Measurements from ENCODE around the gene NOL9.

Gene NOL9

GRCh38 chr1:6535214-6535613 lies 19.1 kb downstream of the NOL9 start:
- Histone ChIP-seq H3K27ac (replicated peaks; ENCODE audit: low read length) (no peak overlapping the region), H3K36me3 (replicated peaks in 1 of 2; ENCODE audit: control insufficient read depth in 2 of 2, insufficient read depth in 2 of 2, low read length in 2 of 2) (peaks cover 26 to 77% of the 10 kb centered on the region in 2 donors), H3K79me1 (ENCODE audit: low read depth, low read length) (peaks cover 2% of the 10 kb centered on the region), H2BK15ac (ENCODE audit: low read length) (no peak overlapping the region), H3K18ac (ENCODE audit: low read length) (no peak overlapping the region), H2AFZ (ENCODE audit: low read length) (no peak overlapping the region), H4K91ac (ENCODE audit: low read depth, low read length, poor library complexity) (no peak overlapping the region), H2BK12ac (ENCODE audit: low read length) (no peak overlapping the region), H3K23ac (ENCODE audit: low read depth, low read length, poor library complexity) (no peak overlapping the region), H3K9ac (ENCODE audit: low read depth, low read length, poor library complexity) (no peak overlapping the region), H3K4me1 (ENCODE audit: control insufficient read depth in 2 of 2, insufficient read depth in 1 of 2, low read depth in 1 of 2, low read length in 2 of 2) (no peaks in the 10 kb centered on the region), H2BK5ac (ENCODE audit: low read length) (no peak overlapping the region), H2AK5ac (ENCODE audit: low read depth, low read length) (no peak overlapping the region), H3K14ac (ENCODE audit: low read length) (no peak overlapping the region), H3K4ac (ENCODE audit: low read length) (no peak overlapping the region), H3K27me3 (ENCODE audit: control insufficient read depth in 3 of 3, insufficient read depth in 3 of 3, low read depth in 1 of 3, low read length in 3 of 3) (no peaks in the 10 kb centered on the region), H3K9me3 (replicated peaks in 1 of 2; ENCODE audit: control insufficient read depth in 2 of 2, insufficient read depth in 1 of 2, low read depth in 1 of 2, low read length in 2 of 2) (peaks cover 0 to 2% of the 10 kb centered on the region in 2 donors), H3K4me3 (ENCODE audit: low read length in 2 of 2) (no peak overlapping the region), H2BK120ac (ENCODE audit: low read depth, low read length) (no peak overlapping the region), H3K4me2 (ENCODE audit: insufficient read depth, low read length, poor library complexity, severe bottlenecking) (no peak overlapping the region), H4K8ac (ENCODE audit: low read depth, low read length) (no peak overlapping the region)
- WGBS, 2 donors (ENCODE audit: extremely low coverage in 2 of 2, insufficient read length in 2 of 2, insufficient replicate concordance in 1 of 2): no CpG with 5 or more reads among the region's 4 CpGs
- DNase-seq (ENCODE audit: low spot score): no peak

DNA sequence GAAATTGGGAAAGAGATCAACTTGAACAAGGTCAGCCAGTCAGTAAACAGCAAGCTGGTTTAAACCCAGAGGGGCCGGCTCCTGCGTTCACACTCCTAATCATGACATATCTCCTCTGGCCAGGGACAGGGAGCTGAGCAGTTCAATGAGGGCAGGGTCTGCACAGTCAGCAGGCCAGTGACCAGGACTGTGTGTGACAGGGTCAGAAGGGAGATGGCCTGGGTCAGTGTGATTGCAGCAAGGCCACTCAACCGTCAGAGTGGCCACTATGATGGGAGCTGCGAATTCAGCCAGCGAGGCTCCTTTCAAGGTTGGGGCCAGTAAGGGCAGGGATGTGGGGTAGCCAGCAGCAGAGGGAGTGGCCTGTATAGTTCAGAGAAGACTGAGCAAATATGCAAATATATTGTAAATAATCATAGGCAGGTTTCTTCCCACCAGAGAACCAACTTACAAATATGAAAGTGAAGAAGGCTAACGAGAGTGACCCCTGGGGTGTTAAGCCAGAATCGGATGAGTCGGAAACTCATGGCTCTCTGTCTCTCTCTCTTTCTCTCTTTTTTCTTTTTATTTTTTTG lies 20.0 kb downstream of the NOL9 start:
- Histone ChIP-seq H4K8ac (ENCODE audit: low read depth, low read length) (no peak overlapping the region), H3K4me1 (ENCODE audit: control insufficient read depth in 2 of 2, insufficient read depth in 1 of 2, low read depth in 1 of 2, low read length in 2 of 2) (no peaks in the 10 kb centered on the region), H3K79me1 (ENCODE audit: low read depth, low read length) (peaks cover 2% of the 10 kb centered on the region), H3K27ac (replicated peaks; ENCODE audit: low read length) (no peak overlapping the region), H3K18ac (ENCODE audit: low read length) (no peak overlapping the region), H3K9me3 (replicated peaks in 1 of 2; ENCODE audit: control insufficient read depth in 2 of 2, insufficient read depth in 1 of 2, low read depth in 1 of 2, low read length in 2 of 2) (peaks cover 0 to 2% of the 10 kb centered on the region in 2 donors), H2BK120ac (ENCODE audit: low read depth, low read length) (no peak overlapping the region), H2BK5ac (ENCODE audit: low read length) (no peak overlapping the region), H4K91ac (ENCODE audit: low read depth, low read length, poor library complexity) (no peak overlapping the region), H3K4me2 (ENCODE audit: insufficient read depth, low read length, poor library complexity, severe bottlenecking) (no peak overlapping the region), H3K14ac (ENCODE audit: low read length) (no peak overlapping the region), H3K36me3 (replicated peaks in 1 of 2; ENCODE audit: control insufficient read depth in 2 of 2, insufficient read depth in 2 of 2, low read length in 2 of 2) (peaks cover 26 to 78% of the 10 kb centered on the region in 2 donors), H2BK12ac (ENCODE audit: low read length) (no peak overlapping the region), H3K4ac (ENCODE audit: low read length) (no peak overlapping the region), H3K9ac (ENCODE audit: low read depth, low read length, poor library complexity) (peak overlapping the region; percentile 32), H2BK15ac (ENCODE audit: low read length) (no peak overlapping the region), H3K4me3 (ENCODE audit: low read length in 2 of 2) (no peak overlapping the region), H2AK5ac (ENCODE audit: low read depth, low read length) (no peak overlapping the region), H2AFZ (ENCODE audit: low read length) (no peak overlapping the region), H3K23ac (ENCODE audit: low read depth, low read length, poor library complexity) (no peak overlapping the region), H3K27me3 (ENCODE audit: control insufficient read depth in 3 of 3, insufficient read depth in 3 of 3, low read depth in 1 of 3, low read length in 3 of 3) (no peaks in the 10 kb centered on the region)
- DNase-seq (ENCODE audit: low spot score): no peak
- WGBS, 2 donors (ENCODE audit: extremely low coverage in 2 of 2, insufficient read length in 2 of 2, insufficient replicate concordance in 1 of 2): no CpG with 5 or more reads among the region's 8 CpGs

- H3K9ac ChIP-seq (ENCODE audit: low read depth, low read length, poor library complexity): no peak overlapping the region
- H2BK15ac ChIP-seq (ENCODE audit: low read length): no peak overlapping the region
- H2AK5ac ChIP-seq (ENCODE audit: low read depth, low read length): no peak overlapping the region
- H3K4ac ChIP-seq (ENCODE audit: low read length): no peak overlapping the region
- no peak overlapping the region for H4K8ac ChIP-seq (ENCODE audit: low read depth, low read length)
- H3K4me3 ChIP-seq (ENCODE audit: low read length in 2 of 2): no peak overlapping the region
- no peak overlapping the region for H2AFZ ChIP-seq (ENCODE audit: low read length)
- peaks cover 36 to 79% of the 10 kb centered on the region in 2 donors for H3K36me3 ChIP-seq (replicated peaks in 1 of 2; ENCODE audit: control insufficient read depth in 2 of 2, insufficient read depth in 2 of 2, low read length in 2 of 2)
- H4K91ac ChIP-seq (ENCODE audit: low read depth, low read length, poor library complexity): no peak overlapping the region
- peaks cover 0 to 2% of the 10 kb centered on the region in 2 donors for H3K9me3 ChIP-seq (replicated peaks in 1 of 2; ENCODE audit: control insufficient read depth in 2 of 2, insufficient read depth in 1 of 2, low read depth in 1 of 2, low read length in 2 of 2)
- H2BK12ac ChIP-seq (ENCODE audit: low read length): no peak overlapping the region
- H2BK5ac ChIP-seq (ENCODE audit: low read length): no peak overlapping the region
- WGBS, 2 donors (ENCODE audit: extremely low coverage in 2 of 2, insufficient read length in 2 of 2, insufficient replicate concordance in 1 of 2): no CpG with 5 or more reads among the region's 5 CpGs
- no peak overlapping the region for H3K18ac ChIP-seq (ENCODE audit: low read length)
- no peak overlapping the region for H2BK120ac ChIP-seq (ENCODE audit: low read depth, low read length)
- no peaks in the 10 kb centered on the region for H3K4me1 ChIP-seq (ENCODE audit: control insufficient read depth in 2 of 2, insufficient read depth in 1 of 2, low read depth in 1 of 2, low read length in 2 of 2)
- H3K14ac ChIP-seq (ENCODE audit: low read length): no peak overlapping the region
- H3K27ac ChIP-seq (replicated peaks; ENCODE audit: low read length): no peak overlapping the region
- H3K23ac ChIP-seq (ENCODE audit: low read depth, low read length, poor library complexity): no peak overlapping the region
- no peak overlapping the region for H3K4me2 ChIP-seq (ENCODE audit: insufficient read depth, low read length, poor library complexity, severe bottlenecking)
- peaks cover 4% of the 10 kb centered on the region for H3K79me1 ChIP-seq (ENCODE audit: low read depth, low read length)
- no peaks in the 10 kb centered on the region for H3K27me3 ChIP-seq (ENCODE audit: control insufficient read depth in 3 of 3, insufficient read depth in 3 of 3, low read depth in 1 of 3, low read length in 3 of 3)
- no peak for DNase-seq (ENCODE audit: low spot score)
Observed at GRCh38 chr1:6531996-6532395, 22.3 kb downstream of the NOL9 start.

- Histone ChIP-seq H3K4me1 (ENCODE audit: control insufficient read depth in 2 of 2, insufficient read depth in 1 of 2, low read depth in 1 of 2, low read length in 2 of 2) (no peaks in the 10 kb centered on the region), H2AFZ (ENCODE audit: low read length) (no peak overlapping the region), H3K79me1 (ENCODE audit: low read depth, low read length) (peaks cover 4% of the 10 kb centered on the region), H2BK12ac (ENCODE audit: low read length) (no peak overlapping the region), H2AK5ac (ENCODE audit: low read depth, low read length) (no peak overlapping the region), H2BK15ac (ENCODE audit: low read length) (no peak overlapping the region), H3K4me3 (ENCODE audit: low read length in 2 of 2) (no peak overlapping the region), H3K27ac (replicated peaks; ENCODE audit: low read length) (no peak overlapping the region), H3K4me2 (ENCODE audit: insufficient read depth, low read length, poor library complexity, severe bottlenecking) (no peak overlapping the region), H3K4ac (ENCODE audit: low read length) (no peak overlapping the region), H3K23ac (ENCODE audit: low read depth, low read length, poor library complexity) (peak overlapping the region; percentile 37), H3K27me3 (ENCODE audit: control insufficient read depth in 3 of 3, insufficient read depth in 3 of 3, low read depth in 1 of 3, low read length in 3 of 3) (no peaks in the 10 kb centered on the region), H4K91ac (ENCODE audit: low read depth, low read length, poor library complexity) (no peak overlapping the region), H3K36me3 (replicated peaks in 1 of 2; ENCODE audit: control insufficient read depth in 2 of 2, insufficient read depth in 2 of 2, low read length in 2 of 2) (peaks cover 43 to 83% of the 10 kb centered on the region in 2 donors), H3K14ac (ENCODE audit: low read length) (no peak overlapping the region), H4K8ac (ENCODE audit: low read depth, low read length) (no peak overlapping the region), H3K9me3 (replicated peaks in 1 of 2; ENCODE audit: control insufficient read depth in 2 of 2, insufficient read depth in 1 of 2, low read depth in 1 of 2, low read length in 2 of 2) (peaks cover 0 to 2% of the 10 kb centered on the region in 2 donors), H3K9ac (ENCODE audit: low read depth, low read length, poor library complexity) (peak overlapping the region; percentile 78), H3K18ac (ENCODE audit: low read length) (no peak overlapping the region), H2BK5ac (ENCODE audit: low read length) (no peak overlapping the region), H2BK120ac (ENCODE audit: low read depth, low read length) (no peak overlapping the region)
- no CpG with 5 or more reads among the region's 13 CpGs for WGBS, 2 donors (ENCODE audit: extremely low coverage in 2 of 2, insufficient read length in 2 of 2, insufficient replicate concordance in 1 of 2)
- DNase-seq (ENCODE audit: low spot score): no peak
Observed at GRCh38 chr1:6530504-6531160, 23.7 kb downstream of the NOL9 start.

All from neuronal stem cell (in vitro differentiated cells).